ENCODE data around the gene KIF2A. TPM values are rescaled to one million over a fixed set of nuclear protein-coding genes. Genes with fewer than 3 reads are reported as not detected.
A peak's percentile ranks its signal among the peaks of the same experiment; 100 is the strongest.

KIF2A gene
- total and polyA plus RNA-seq, 2 of the 13 experiments (the other 11 are each of a cell fraction or from before 2014, with no cell fraction given), result 8.5 to 19.2 TPM

DNA sequence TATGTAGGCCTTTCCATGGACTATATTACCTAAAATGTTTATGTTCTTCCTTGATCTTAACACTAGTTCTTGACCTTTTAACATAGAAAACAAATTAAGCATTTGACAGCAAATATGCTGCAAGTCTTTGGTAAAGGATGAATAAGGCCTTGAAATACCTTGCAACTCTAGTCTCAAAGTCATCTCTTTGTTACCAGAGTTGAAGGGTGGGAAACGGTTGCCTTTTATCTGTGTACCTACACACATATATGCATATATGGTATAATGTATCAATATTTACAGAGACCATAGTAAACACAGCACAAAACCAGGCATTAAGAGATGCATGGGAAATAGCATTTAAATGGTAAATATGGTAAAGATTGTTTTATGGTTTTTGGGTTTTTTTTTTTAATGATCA is 16.5 kb downstream of the KIF2A start (continued):
- TF ChIP-seq, protein P1, sequence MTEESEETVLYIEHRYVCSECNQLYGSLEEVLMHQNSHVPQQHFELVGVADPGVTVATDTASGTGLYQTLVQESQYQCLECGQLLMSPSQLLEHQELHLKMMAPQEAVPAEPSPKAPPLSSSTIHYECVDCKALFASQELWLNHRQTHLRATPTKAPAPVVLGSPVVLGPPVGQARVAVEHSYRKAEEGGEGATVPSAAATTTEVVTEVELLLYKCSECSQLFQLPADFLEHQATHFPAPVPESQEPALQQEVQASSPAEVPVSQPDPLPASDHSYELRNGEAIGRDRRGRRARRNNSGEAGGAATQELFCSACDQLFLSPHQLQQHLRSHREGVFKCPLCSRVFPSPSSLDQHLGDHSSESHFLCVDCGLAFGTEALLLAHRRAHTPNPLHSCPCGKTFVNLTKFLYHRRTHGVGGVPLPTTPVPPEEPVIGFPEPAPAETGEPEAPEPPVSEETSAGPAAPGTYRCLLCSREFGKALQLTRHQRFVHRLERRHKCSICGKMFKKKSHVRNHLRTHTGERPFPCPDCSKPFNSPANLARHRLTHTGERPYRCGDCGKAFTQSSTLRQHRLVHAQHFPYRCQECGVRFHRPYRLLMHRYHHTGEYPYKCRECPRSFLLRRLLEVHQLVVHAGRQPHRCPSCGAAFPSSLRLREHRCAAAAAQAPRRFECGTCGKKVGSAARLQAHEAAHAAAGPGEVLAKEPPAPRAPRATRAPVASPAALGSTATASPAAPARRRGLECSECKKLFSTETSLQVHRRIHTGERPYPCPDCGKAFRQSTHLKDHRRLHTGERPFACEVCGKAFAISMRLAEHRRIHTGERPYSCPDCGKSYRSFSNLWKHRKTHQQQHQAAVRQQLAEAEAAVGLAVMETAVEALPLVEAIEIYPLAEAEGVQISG (CRISPR knock-in tag; IDR thresholded peaks at IDR 0.05), result no peak
- TF ChIP-seq PRPF4 (IDR thresholded peaks at IDR 0.05; ENCODE audit: low read depth, low read length, poor library complexity, severe bottlenecking) (no peak), ZNF34 (CRISPR knock-in tag; IDR thresholded peaks at IDR 0.05; ENCODE audit: borderline replicate concordance) (no peak), FOXP4 (CRISPR knock-in tag; IDR thresholded peaks at IDR 0.05) (peak; percentile 77), ZFX (CRISPR knock-in tag; IDR thresholded peaks at IDR 0.05; ENCODE audit: low read depth) (no peak), ZBTB3 (CRISPR knock-in tag; IDR thresholded peaks at IDR 0.05; ENCODE audit: borderline replicate concordance, low read depth) (no peak), HMG20A (CRISPR knock-in tag; IDR thresholded peaks at IDR 0.05; ENCODE audit: borderline replicate concordance) (peak; percentile 86), ZNF24 (IDR thresholded peaks at IDR 0.05) (no peak), IRF9 (CRISPR knock-in tag; IDR thresholded peaks at IDR 0.05; ENCODE audit: borderline replicate concordance) (no peak), MLX (CRISPR knock-in tag; IDR thresholded peaks at IDR 0.05) (no peak)
